ENCODE results near the gene THAP11. TPM values are rescaled to one million over a fixed set of nuclear protein-coding genes. Genes with fewer than 3 reads are reported as not detected.

The THAP11 gene
- total RNA-seq, 6 donors from 2014 or later: 28.3 to 66.3 (median 34.3) TPM

- WGBS, 2 donors: 97% methylated on average over 9 of the region's 9 CpGs; no CpG with 5 or more reads in 1 of the 2 donors
Measured at GRCh38 chr16:67878846-67879245, 36.7 kb downstream of the THAP11 start.

GRCh38 chr16:67879462-67879861 lies 37.3 kb downstream of the THAP11 start:
- H3K36me3 ChIP-seq: peaks cover 52 to 85% (median 82%) of the 10 kb centered on the region in 4 donors
- no peak overlapping the region for H3K4me3 ChIP-seq
- ATAC-seq (ENCODE audit: low FRiP score in 2 of 2): no peak
- H3K27me3 ChIP-seq: no peaks in the 10 kb centered on the region
- TF ChIP-seq CTCF (IDR thresholded peaks at IDR 0.05) (no peak), POLR2AphosphoS5 (IDR thresholded peaks at IDR 0.05) (no peak), POLR2A (IDR thresholded peaks at IDR 0.05) (no peak)
- no peak for DNase-seq
- WGBS, 2 donors: 93 to 95% methylated on average over 6 to 8 of the region's 12 CpGs
- H3K9me3 ChIP-seq: no peaks in the 10 kb centered on the region
- H3K27ac ChIP-seq: no peak overlapping the region
- peaks cover 6 to 19% (median 14%) of the 10 kb centered on the region in 4 donors for H3K4me1 ChIP-seq

More at GRCh38 chr16:67878846-67879245, 36.7 kb downstream of the THAP11 start:
- no peak overlapping the region for H3K4me3 ChIP-seq
- peaks cover 52 to 80% (median 77%) of the 10 kb centered on the region in 4 donors for H3K36me3 ChIP-seq
- DNase-seq: no peak
- no peaks in the 10 kb centered on the region for H3K9me3 ChIP-seq
- no peak overlapping the region for H3K27ac ChIP-seq
- H3K27me3 ChIP-seq: no peaks in the 10 kb centered on the region
- H3K4me1 ChIP-seq: peaks cover 12 to 21% (median 15%) of the 10 kb centered on the region in 4 donors
- ATAC-seq (ENCODE audit: low FRiP score in 2 of 2): no peak
- TF ChIP-seq EP300 (IDR thresholded peaks at IDR 0.05): no peak
- no peak for TF ChIP-seq CTCF (IDR thresholded peaks at IDR 0.05)
- no peak for TF ChIP-seq POLR2A (IDR thresholded peaks at IDR 0.05)
- TF ChIP-seq POLR2AphosphoS5 (IDR thresholded peaks at IDR 0.05): no peak

- Histone ChIP-seq H3K4me1 (peaks cover 1 to 15% (median 11%) of the 10 kb centered on the region in 4 donors), H3K27me3 (no peaks in the 10 kb centered on the region), H3K36me3 (peaks cover 52 to 88% (median 84%) of the 10 kb centered on the region in 4 donors), H3K9me3 (no peaks in the 10 kb centered on the region), H3K4me3 (no peak overlapping the region), H3K27ac (no peak overlapping the region)
- ATAC-seq (ENCODE audit: low FRiP score in 2 of 2): no peak
- TF ChIP-seq EP300 (IDR thresholded peaks at IDR 0.05) (no peak), CTCF (IDR thresholded peaks at IDR 0.05) (no peak), POLR2AphosphoS5 (IDR thresholded peaks at IDR 0.05) (no peak), POLR2A (IDR thresholded peaks at IDR 0.05) (no peak)
- 95 to 98% methylated on average over 2 to 5 of the region's 5 CpGs for WGBS, 2 donors
- DNase-seq: no peak
Measured at GRCh38 chr16:67879936-67880335, 37.8 kb downstream of the THAP11 start.

DNA sequence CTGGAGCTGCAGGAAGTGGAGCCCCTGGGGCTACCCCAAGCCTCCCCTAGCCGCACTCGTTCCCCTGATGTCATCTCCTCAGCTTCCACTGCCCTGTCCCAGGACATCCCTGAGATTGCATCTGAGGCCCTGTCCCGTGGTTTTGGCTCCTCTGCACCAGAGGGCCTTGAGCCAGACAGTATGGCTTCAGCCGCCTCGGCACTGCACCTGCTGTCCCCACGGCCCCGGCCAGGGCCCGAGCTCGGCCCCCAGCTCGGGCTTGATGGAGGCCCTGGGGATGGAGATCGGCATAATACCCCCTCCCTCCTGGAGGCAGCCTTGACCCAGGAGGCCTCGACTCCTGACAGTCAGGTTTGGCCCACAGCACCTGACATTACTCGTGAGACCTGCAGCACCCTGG lies 38.5 kb downstream of the THAP11 start:
- WGBS, 2 donors: 88 to 96% methylated on average over 6 to 10 of the region's 13 CpGs
- ATAC-seq (ENCODE audit: low FRiP score in 2 of 2) (no peak), DNase-seq (no peak)
- Histone ChIP-seq H3K27me3 (no peaks in the 10 kb centered on the region), H3K27ac (no peak overlapping the region), H3K4me1 (peaks cover 0 to 16% (median 6%) of the 10 kb centered on the region in 4 donors), H3K9me3 (no peaks in the 10 kb centered on the region), H3K36me3 (peaks cover 52 to 89% (median 84%) of the 10 kb centered on the region in 4 donors), H3K4me3 (no peak overlapping the region)
- no peak for TF ChIP-seq POLR2AphosphoS5 (IDR thresholded peaks at IDR 0.05)
- no peak for TF ChIP-seq CTCF (IDR thresholded peaks at IDR 0.05)
- no peak for TF ChIP-seq POLR2A (IDR thresholded peaks at IDR 0.05)

- H3K9me3 ChIP-seq: no peaks in the 10 kb centered on the region
- H3K4me1 ChIP-seq: peaks cover 0 to 24% (median 6%) of the 10 kb centered on the region in 4 donors
- DNase-seq (no peak), ATAC-seq (ENCODE audit: low FRiP score in 2 of 2) (no peak)
- peaks cover 52 to 92% (median 82%) of the 10 kb centered on the region in 4 donors for H3K36me3 ChIP-seq
- TF ChIP-seq POLR2AphosphoS5 (IDR thresholded peaks at IDR 0.05) (no peak), EP300 (IDR thresholded peaks at IDR 0.05) (no peak), CTCF (IDR thresholded peaks at IDR 0.05) (no peak), POLR2A (IDR thresholded peaks at IDR 0.05) (no peak)
- no peak overlapping the region for H3K4me3 ChIP-seq
- no peak overlapping the region for H3K27ac ChIP-seq
- H3K27me3 ChIP-seq: no peaks in the 10 kb centered on the region
- WGBS, 2 donors: 92 to 94% methylated on average over 12 to 21 of the region's 21 CpGs
Measured at GRCh38 chr16:67881621-67882161, 39.6 kb downstream of the THAP11 start.

All from upper lobe of left lung (tissue), 6 donors.